A673 (cell line): Measurements from ENCODE around the gene NEXN. TPM values are rescaled to one million over a fixed set of nuclear protein-coding genes. Genes with fewer than 3 reads are reported as not detected.

ENCODE experiments used
- BruUV-seq: library from RNA; stranded (reverse); fragments of 400-500 nt; replicated peaks from 2 replicates; lab custom pipeline; 2021; lab: Mats Ljungman, UMichigan
- CTCF ChIA-PET: fragments of 300-600 bp; sonication (Branson Sonifier 250); formaldehyde crosslinking; loops from one replicate; lab custom pipeline; 2022; ENCODE audit warnings: antibody characterized with exemption; lab: Charles Lee
- POLR2A ChIA-PET: fragments of 300-600 bp; sonication (Branson Sonifier 250); formaldehyde crosslinking; loops from one replicate; lab custom pipeline; 2022; ENCODE audit warnings: antibody characterized with exemption; ENCODE audit not compliant: low non-redundant PET; lab: Charles Lee
- DNase-seq: peaks from one replicate; pipeline ENCODE4 v3.0.0-alpha.2; 2015; ENCODE audit warnings: low spot score
- H3K27ac ChIP-seq: fragments of 200-600 bp; sonication (generic); 2 replicates; pipeline ENCODE4 v1.5.1; 2016; ENCODE audit warnings: mixed run types, low read depth, mild to moderate bottlenecking, mixed read lengths, antibody characterized with exemption, low read length; ENCODE audit not compliant: poor library complexity, severe bottlenecking
- H3K27me3 ChIP-seq: fragments of 200-600 bp; sonication (generic); replicated peaks from 2 replicates; pipeline ENCODE4 v1.6.1; 2017; ENCODE audit warnings: mixed run types, low read depth, mild to moderate bottlenecking, mixed read lengths, antibody characterized with exemption, low read length; ENCODE audit not compliant: insufficient read depth, poor library complexity
- H3K36me3 ChIP-seq: fragments of 200-600 bp; sonication (generic); 2 replicates; pipeline ENCODE4 v1.6.1; 2016; ENCODE audit warnings: mixed run types, mild to moderate bottlenecking, mixed read lengths, antibody characterized with exemption, low read length; ENCODE audit not compliant: insufficient read depth, poor library complexity, severe bottlenecking
- H3K4me1 ChIP-seq: fragments of 200-600 bp; sonication (generic); 2 replicates; pipeline ENCODE4 v1.6.1; 2017; ENCODE audit warnings: mixed run types, mild to moderate bottlenecking, mixed read lengths, antibody characterized with exemption, low read length; ENCODE audit not compliant: insufficient read depth, poor library complexity, severe bottlenecking
- H3K4me3 ChIP-seq: fragments of 200-600 bp; sonication (generic); 2 replicates; pipeline ENCODE4 v1.5.1; 2016; ENCODE audit warnings: low read depth, mixed run types, mild to moderate bottlenecking, mixed read lengths, low read length; ENCODE audit not compliant: poor library complexity, severe bottlenecking
- H3K9me3 ChIP-seq: fragments of 200-600 bp; sonication (generic); 2 replicates; pipeline ENCODE4 v1.6.1; 2016; ENCODE audit warnings: mixed run types, low read depth, mild to moderate bottlenecking, mixed read lengths, antibody characterized with exemption, low read length; ENCODE audit not compliant: poor library complexity, severe bottlenecking
- CTCF ChIP-seq: fragments of 300-800, 200-600 bp; sonication (generic); conservative IDR thresholded peaks from 2 replicates; pipeline ENCODE4 v1.5.1; 2017; ENCODE audit warnings: low read depth, mild to moderate bottlenecking, antibody characterized with exemption, low read length, moderate library complexity, mixed read lengths
- EZH2 ChIP-seq: fragments of 200-600 bp; sonication (generic); IDR thresholded peaks from 2 replicates; pipeline ENCODE4 v1.6.1; 2017; ENCODE audit warnings: borderline replicate concordance, low read depth, mild to moderate bottlenecking, mixed read lengths, antibody characterized with exemption, low read length; ENCODE audit not compliant: poor library complexity, severe bottlenecking
- intact Hi-C: fragments of 100-400 bp; cut with micrococcal nuclease; formaldehyde crosslinking; loops from one replicate; pipeline ENCODE4 v1.10.0; 2022; ENCODE audit not compliant: unreplicated experiment
- total RNA-seq: library from RNA; stranded (reverse); gene quantifications from 2 replicates; pipeline ENCODE4 v1.2.3, GENCODE V29; 2021

The NEXN gene
- total RNA-seq, 1 experiment from 2014 or later: 0.45 TPM

- DNase-seq: no peak
- H3K4me3 ChIP-seq: no peak overlapping the region
- no peaks in the 10 kb centered on the region for H3K27me3 ChIP-seq
- no peak overlapping the region for H3K27ac ChIP-seq
- intact Hi-C loops: no loop called here
- ChIA-PET POLR2A (no interaction called here), CTCF (interaction anchor here (0.6 kb wide), 1 partner anchor 346 kb away, joined by 9 read pairs; no protein-coding TSS in a partner anchor)
- H3K4me1 ChIP-seq: no peaks in the 10 kb centered on the region
- no TSS peak for BruUV-seq
- H3K36me3 ChIP-seq: no peaks in the 10 kb centered on the region
- no peaks in the 10 kb centered on the region for H3K9me3 ChIP-seq
- TF ChIP-seq CTCF: no peak
- no peak for TF ChIP-seq EZH2
Observed at GRCh38 chr1:77857552-77857951, 30.9 kb upstream of the NEXN start.

DNA sequence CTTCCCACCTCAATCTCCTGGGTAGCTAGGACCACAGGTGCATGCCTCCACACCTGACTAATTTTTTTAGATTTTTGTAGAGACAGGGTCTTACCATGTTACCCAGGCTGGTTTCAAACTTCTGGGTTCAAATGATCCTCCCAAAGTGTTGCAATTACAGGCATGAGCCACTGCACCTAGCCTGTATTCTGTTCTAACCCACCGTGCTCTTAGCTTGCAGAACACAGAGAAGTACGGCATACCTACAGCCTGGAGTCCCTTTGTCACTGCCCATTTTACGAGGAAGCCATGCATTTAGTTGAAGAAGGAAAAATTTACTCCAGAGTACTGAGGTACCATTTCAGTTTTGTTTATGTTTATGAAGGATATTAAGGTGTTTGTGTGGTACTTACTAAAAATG is 29.7 kb upstream of the NEXN start:
- TF ChIP-seq CTCF: no peak
- no peak for TF ChIP-seq EZH2
- Histone ChIP-seq H3K36me3 (no peaks in the 10 kb centered on the region), H3K27me3 (no peaks in the 10 kb centered on the region), H3K27ac (no peak overlapping the region), H3K4me3 (no peak overlapping the region), H3K9me3 (no peaks in the 10 kb centered on the region), H3K4me1 (no peaks in the 10 kb centered on the region)
- no peak for DNase-seq
- ChIA-PET POLR2A (no interaction called here), CTCF (no interaction called here)
- no TSS peak for BruUV-seq
- intact Hi-C loops: no loop called here

DNA sequence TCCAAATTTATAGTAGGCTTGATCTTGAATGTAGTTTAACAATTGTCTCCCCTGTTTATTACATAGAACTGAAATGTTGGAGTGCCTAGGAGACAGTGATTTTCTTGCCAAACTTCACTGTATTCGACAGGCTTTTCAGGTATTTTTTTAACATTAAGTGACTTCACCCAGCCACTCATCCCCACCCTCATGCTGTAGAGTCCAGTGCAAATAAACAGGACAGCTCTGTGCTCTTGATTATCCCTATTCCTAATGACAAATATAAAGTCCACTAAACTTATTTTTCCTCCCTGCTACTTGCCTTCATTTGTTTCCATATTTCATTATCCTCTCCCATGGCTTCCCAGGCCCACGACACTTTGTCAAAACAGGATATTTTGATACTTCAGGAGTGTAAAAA is 29.2 kb upstream of the NEXN start:
- Histone ChIP-seq H3K4me3 (no peak overlapping the region), H3K9me3 (no peaks in the 10 kb centered on the region), H3K4me1 (no peaks in the 10 kb centered on the region), H3K27me3 (no peaks in the 10 kb centered on the region), H3K27ac (no peak overlapping the region), H3K36me3 (no peaks in the 10 kb centered on the region)
- DNase-seq: no peak
- ChIA-PET POLR2A (no interaction called here), CTCF (no interaction called here)
- intact Hi-C loops: no loop called here
- no TSS peak for BruUV-seq
- TF ChIP-seq CTCF: no peak
- TF ChIP-seq EZH2: no peak
